GM12878 (cell line): ENCODE data around the gene ITGA11. TPM values are rescaled to one million over a fixed set of nuclear protein-coding genes. Genes with fewer than 3 reads are reported as not detected.

ENCODE experiments used
- ATAC-seq: fragments of 200-7000 bp; cut with Tn5 transposase; 3 replicates; pipeline ENCODE4 v1.9.1; 2020; ENCODE audit warnings: mild to moderate bottlenecking, moderate library complexity
- BruUV-seq: library from RNA; stranded (reverse); fragments of 400-500 nt; replicated peaks from 2 replicates; lab custom pipeline; 2021; lab: Mats Ljungman, UMichigan
- CTCF ChIA-PET: fragments of 300-600 bp; sonication (Branson Sonifier 250); formaldehyde crosslinking; extraction: SDS; loops from one replicate; lab custom pipeline; 2021; ENCODE audit warnings: inconsistent platforms; lab: Yijun Ruan, JAX
- POLR2A ChIA-PET: fragments of 350-600 bp; formaldehyde crosslinking; extraction: SDS; loops from one replicate; lab custom pipeline; 2021; ENCODE audit warnings: inconsistent platforms; lab: Charles Lee
- RAD21 ChIA-PET: fragments of 300-600 bp; sonication (Branson Sonifier 250); formaldehyde crosslinking; loops from one replicate; lab custom pipeline; 2023; ENCODE audit warnings: antibody characterized with exemption; ENCODE audit not compliant: unreplicated experiment; lab: Charles Lee
- SMC1A ChIA-PET: fragments of 300-600 bp; sonication (Branson Sonifier 250); formaldehyde crosslinking; loops from one replicate; lab custom pipeline; 2023; ENCODE audit not compliant: unreplicated experiment, uncharacterized antibody; lab: Charles Lee
- DNase-seq: peaks from one replicate; pipeline ENCODE4 v3.0.0-alpha.2; 2011; ENCODE audit warnings: low read depth, low spot score
- FAIRE-seq: peaks from 3 replicates; lab custom pipeline; 2011; peaks lifted over from hg19 to GRCh38; lab: Jason Lieb, UNC
- H2AFZ ChIP-seq: 2 replicates; pipeline ENCODE4 v1.6.0; 2011; ENCODE audit warnings: low read depth, low read length, control low read depth; ENCODE audit not compliant: control insufficient read depth
- H3K27ac ChIP-seq: 2 replicates; pipeline ENCODE4 v1.5.1; 2011; ENCODE audit warnings: control low read depth; ENCODE audit not compliant: control insufficient read depth, insufficient read depth
- H3K27me3 ChIP-seq, 2 experiments: replicated peaks in 1 of 2; 2 replicates each; pipeline versions ENCODE4 v1.6.0 to v1.6.1; 2011; ENCODE audit warnings: low read length in 1 of 2; ENCODE audit not compliant: control insufficient read depth in 2 of 2, insufficient read depth in 2 of 2
- H3K36me3 ChIP-seq, 2 experiments: 2 replicates each; pipeline ENCODE4 v1.5.1; 2011; ENCODE audit warnings: low read length in 1 of 2; ENCODE audit not compliant: control insufficient read depth in 2 of 2, insufficient read depth in 2 of 2
- H3K4me1 ChIP-seq: 2 replicates; pipeline ENCODE4 v1.6.1; 2011; ENCODE audit warnings: mild to moderate bottlenecking, low read length, moderate library complexity, mixed read lengths; ENCODE audit not compliant: control insufficient read depth, insufficient read depth
- H3K4me2 ChIP-seq: 2 replicates; pipeline ENCODE4 v1.6.0; 2011; ENCODE audit warnings: control low read depth; ENCODE audit not compliant: control insufficient read depth, insufficient read depth
- H3K4me3 ChIP-seq: fragments of 200-600 bp; sonication (generic); 2 replicates; pipeline ENCODE4 v1.5.1; 2016
- H3K79me2 ChIP-seq: 2 replicates; pipeline ENCODE4 v1.6.0; 2011; ENCODE audit warnings: low read length; ENCODE audit not compliant: control insufficient read depth, insufficient read depth
- H3K9ac ChIP-seq: 2 replicates; pipeline ENCODE4 v1.8.0; 2011; ENCODE audit warnings: low read length, control low read depth, mixed read lengths; ENCODE audit not compliant: control insufficient read depth, insufficient read depth
- H3K9me3 ChIP-seq: replicated peaks from 3 replicates; pipeline ENCODE4 v1.5.1; 2011; ENCODE audit warnings: mild to moderate bottlenecking, low read length; ENCODE audit not compliant: control insufficient read depth, insufficient read depth
- H4K20me1 ChIP-seq: 2 replicates; pipeline ENCODE4 v1.6.0; 2011; ENCODE audit not compliant: control insufficient read depth, insufficient read depth
- CHD4 ChIP-seq: fragments of 200-600 bp; sonication (generic); IDR thresholded peaks from 2 replicates; pipeline ENCODE4 v1.6.1; 2016; ENCODE audit warnings: mild to moderate bottlenecking
- ETV6 ChIP-seq, 2 experiments: fragments of 450-650 bp in 1 of 2; IDR thresholded peaks in 1 of 2; conservative IDR thresholded peaks in 1 of 2; 2 replicates each; pipeline ENCODE4 v1.6.1; 2014; ENCODE audit warnings: antibody characterized with exemption in 1 of 2, borderline replicate concordance in 1 of 2, low read depth in 1 of 2, mild to moderate bottlenecking in 1 of 2, moderate library complexity in 1 of 2
- TARDBP ChIP-seq: IDR thresholded peaks from 2 replicates; pipeline ENCODE4 v1.6.1; 2016; ENCODE audit warnings: borderline replicate concordance
- ZNF207 ChIP-seq: fragments of 450-650 bp; IDR thresholded peaks from 2 replicates; pipeline ENCODE4 v1.6.1; 2014; ENCODE audit warnings: antibody characterized with exemption, mild to moderate bottlenecking, borderline replicate concordance
- ZNF217 ChIP-seq: fragments of 450-650 bp; IDR thresholded peaks from 2 replicates; pipeline ENCODE4 v1.6.1; 2017; ENCODE audit warnings: antibody characterized with exemption, mild to moderate bottlenecking
- WGBS: methylation state at CpG from one replicate; pipeline ENCODE4 v1.1.6; 2016; ENCODE audit warnings: low lambda C conversion rate; ENCODE audit not compliant: insufficient replicate concordance, insufficient coverage; ENCODE audit errors: missing lambda C conversion rate; 5-methylcytosine and 5-hydroxymethylcytosine counted together
- in situ Hi-C: fragments of 300-500 bp; cut with MboI; formaldehyde crosslinking; loops from 9 replicates; pipeline ENCODE4 v1.14.3; 2018; ENCODE audit warnings: mixed read lengths
- intact Hi-C: fragments of 100-400 bp; cut with micrococcal nuclease; formaldehyde crosslinking; loops from one replicate; pipeline ENCODE4 v1.14.2; 2022; ENCODE audit not compliant: unreplicated experiment
- polyA plus RNA-seq, 11 experiments: library from polyadenylated mRNA; depleted of rRNA in 4 of 11; unstranded in 6 of 11; stranded (reverse) in 5 of 11; fragments of >200 nt; fragmentation: Nextera tagmentation in 4 of 11; fragmentation: Illumina TruSeq in 1 of 11; extraction: Ambion mirVana in 4 of 11; extraction: Trizol in 1 of 11; gene quantifications; 1 replicate in 1 of 11; 2 replicates in 10 of 11; pipeline versions ENCODE4 v1.2.1 to v1.2.3, GENCODE V29; 2011 to 2016; ENCODE audit warnings: inconsistent platforms in 2 of 11, missing spikeins in 2 of 11, low read depth in 1 of 11
- total RNA-seq, 4 experiments: library from RNA; depleted of rRNA in 3 of 4; stranded (reverse); fragments of >200 nt in 3 of 4; fragmentation: Illumina TruSeq in 1 of 4; extraction: Trizol in 1 of 4; gene quantifications; 2 replicates each; pipeline versions ENCODE4 v1.2.1 to v1.2.3, GENCODE V29; 2013 to 2021
- TF ChIP-seq, protein P1 (sequence below): fragments of 150-350 bp; IDR thresholded peaks from 2 replicates; pipeline ENCODE4 v1.6.1; 2014; ENCODE audit warnings: mild to moderate bottlenecking, low read depth, low read length

Gene ITGA11
- total and polyA plus RNA-seq, 10 of the 15 experiments (the other 5 are each of a cell fraction or from before 2014, with no cell fraction given), result under 0.01 to 0.36 (median 0.13) TPM; not detected in 1

- no TSS peak for BruUV-seq
- ChIA-PET RAD21 (no interaction called here), SMC1A (no interaction called here), POLR2A (no interaction called here), CTCF (no interaction called here)
- H3K4me3 ChIP-seq, result no peak overlapping the region
- no peaks in the 10 kb centered on the region for H3K9me3 ChIP-seq
- no peak overlapping the region for H3K9ac ChIP-seq
- no peak overlapping the region for H3K27ac ChIP-seq
- no peak for DNase-seq
- TF ChIP-seq ETV6 (conservative IDR thresholded peaks at IDR 0.05 in 1 of 2, IDR thresholded peaks at IDR 0.05 in 1 of 2; ENCODE audit: borderline replicate concordance in 1 of 2, low read depth in 1 of 2) (no peak), TARDBP (no peak), ZNF207 (no peak), CHD4 (no peak), ZNF217 (no peak)
- TF ChIP-seq, protein P1, sequence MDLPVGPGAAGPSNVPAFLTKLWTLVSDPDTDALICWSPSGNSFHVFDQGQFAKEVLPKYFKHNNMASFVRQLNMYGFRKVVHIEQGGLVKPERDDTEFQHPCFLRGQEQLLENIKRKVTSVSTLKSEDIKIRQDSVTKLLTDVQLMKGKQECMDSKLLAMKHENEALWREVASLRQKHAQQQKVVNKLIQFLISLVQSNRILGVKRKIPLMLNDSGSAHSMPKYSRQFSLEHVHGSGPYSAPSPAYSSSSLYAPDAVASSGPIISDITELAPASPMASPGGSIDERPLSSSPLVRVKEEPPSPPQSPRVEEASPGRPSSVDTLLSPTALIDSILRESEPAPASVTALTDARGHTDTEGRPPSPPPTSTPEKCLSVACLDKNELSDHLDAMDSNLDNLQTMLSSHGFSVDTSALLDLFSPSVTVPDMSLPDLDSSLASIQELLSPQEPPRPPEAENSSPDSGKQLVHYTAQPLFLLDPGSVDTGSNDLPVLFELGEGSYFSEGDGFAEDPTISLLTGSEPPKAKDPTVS, result no peak
- TF ChIP-seq, all 136 proteins: peak for 0
- no peak for FAIRE-seq
- Histone ChIP-seq H3K36me3 (no peaks in the 10 kb centered on the region), H2AFZ (no peak overlapping the region), H4K20me1 (no peaks in the 10 kb centered on the region), H3K4me2 (no peak overlapping the region), H3K27me3 (no peaks in the 10 kb centered on the region; a peak in 1 of 4 replicates), H3K4me1 (no peaks in the 10 kb centered on the region), H3K79me2 (no peaks in the 10 kb centered on the region)
- no peak for ATAC-seq
- intact Hi-C loops, result no loop called here
- WGBS, result 23% methylated on average over 14 of the region's 14 CpGs
- in situ Hi-C loops, result no loop called here
Observed at GRCh38 chr15:68421798-68422402, 10.1 kb downstream of the ITGA11 start.
